ENCODE measurements around the gene ADD1. TPM values are rescaled to one million over a fixed set of nuclear protein-coding genes. Genes with fewer than 3 reads are reported as not detected.
A peak's percentile ranks its signal among the peaks of the same experiment; 100 is the strongest.

ADD1 gene
- total and polyA plus RNA-seq, 2 donors from 2014 or later: 232 to 313 TPM

DNA sequence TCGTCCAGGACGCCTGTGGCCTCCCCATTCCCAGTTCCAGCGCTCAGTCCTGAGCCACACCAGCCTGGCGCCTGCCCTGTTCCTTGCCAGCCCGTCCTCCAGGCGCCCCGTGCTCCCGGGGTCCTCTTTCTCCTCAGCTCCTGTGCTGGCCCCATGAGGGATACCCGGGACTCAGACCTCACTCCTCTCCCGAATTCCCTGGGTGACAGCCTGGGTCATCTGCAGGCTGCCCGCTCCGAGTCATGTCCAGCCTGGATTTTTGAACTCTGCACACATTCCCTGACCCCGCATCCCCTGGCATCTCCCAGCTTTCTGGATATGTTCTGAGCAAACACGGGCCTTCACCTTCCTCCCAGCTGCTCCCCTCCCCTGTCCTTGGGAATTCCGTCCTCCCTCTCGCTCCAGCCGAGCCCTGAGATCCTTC, 14.9 kb upstream of the ADD1 start:
- H3K27ac ChIP-seq (ENCODE audit: low read depth in 2 of 2, low read length in 2 of 2): no peak overlapping the region
- no peak for FAIRE-seq
- H3K4me1 ChIP-seq (ENCODE audit: control insufficient read depth in 2 of 3, insufficient read depth in 2 of 3, low read depth in 1 of 3, low read length in 3 of 3): no peaks in the 10 kb centered on the region
- H3K9me3 ChIP-seq (ENCODE audit: control insufficient read depth in 2 of 3, insufficient read depth in 1 of 3, low read length in 3 of 3): no peaks in the 10 kb centered on the region
- no peak overlapping the region for H3K4me3 ChIP-seq (ENCODE audit: low read length in 3 of 3)
- no peak for TF ChIP-seq CTCF (IDR thresholded peaks at IDR 0.05; ENCODE audit: borderline replicate concordance, extremely low read depth, insufficient read depth)
- peak in 2 of 5 donors; percentile 20 to 56 for DNase-seq
- H3K27me3 ChIP-seq (ENCODE audit: control insufficient read depth, insufficient read depth, low read length): no peaks in the 10 kb centered on the region
- intact Hi-C loops (cut with DNase I): no loop called here
- H3K36me3 ChIP-seq (ENCODE audit: control insufficient read depth in 2 of 3, insufficient read depth in 3 of 3, low read length in 3 of 3): peaks cover 7 to 36% (median 35%) of the 10 kb centered on the region in 3 donors
- no peak overlapping the region for H3K9ac ChIP-seq (ENCODE audit: low read length in 3 of 3)

- Histone ChIP-seq H3K4me3 (ENCODE audit: low read length in 3 of 3) (no peak overlapping the region), H3K9ac (ENCODE audit: low read length in 3 of 3) (no peak overlapping the region), H3K36me3 (ENCODE audit: control insufficient read depth in 2 of 3, insufficient read depth in 3 of 3, low read length in 3 of 3) (peaks cover 7 to 37% (median 32%) of the 10 kb centered on the region in 3 donors), H3K9me3 (ENCODE audit: control insufficient read depth in 2 of 3, insufficient read depth in 1 of 3, low read length in 3 of 3) (no peaks in the 10 kb centered on the region), H3K4me1 (ENCODE audit: control insufficient read depth in 2 of 3, insufficient read depth in 2 of 3, low read depth in 1 of 3, low read length in 3 of 3) (no peaks in the 10 kb centered on the region), H3K27ac (ENCODE audit: low read depth in 2 of 2, low read length in 2 of 2) (no peak overlapping the region), H3K27me3 (ENCODE audit: control insufficient read depth, insufficient read depth, low read length) (no peaks in the 10 kb centered on the region)
- DNase-seq (peak in 2 of 5 donors; percentile 16 to 74), FAIRE-seq (no peak)
- intact Hi-C loops (cut with DNase I): no loop called here
- no peak for TF ChIP-seq CTCF (IDR thresholded peaks at IDR 0.05; ENCODE audit: borderline replicate concordance, extremely low read depth, insufficient read depth)
Observed at GRCh38 chr4:2829321-2829932, 14.2 kb upstream of the ADD1 start.

DNA sequence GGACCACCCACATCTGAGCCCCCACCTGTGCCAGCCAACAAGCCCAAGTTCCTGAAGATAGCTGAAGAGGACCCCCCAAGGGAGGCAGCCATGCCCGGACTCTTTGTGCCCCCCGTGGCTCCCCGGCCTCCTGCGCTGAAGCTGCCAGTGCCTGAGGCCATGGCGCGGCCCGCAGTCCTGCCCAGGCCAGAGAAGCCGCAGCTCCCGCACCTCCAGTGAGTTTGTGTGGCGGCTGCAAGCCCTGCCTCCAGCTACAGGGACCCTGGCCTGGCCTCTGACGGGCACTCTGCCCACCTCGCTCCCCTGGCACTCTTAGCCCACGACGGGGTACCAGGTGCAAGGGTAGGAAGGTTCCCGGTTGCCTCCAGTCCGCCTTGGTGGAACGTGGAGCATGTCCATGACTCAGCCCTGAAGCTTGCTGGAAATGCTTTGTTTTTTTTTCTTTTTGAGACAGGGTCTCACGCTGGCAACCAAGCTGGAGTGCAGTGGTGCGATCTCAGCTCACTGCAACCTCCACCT, 13.7 kb upstream of the ADD1 start:
- no peaks in the 10 kb centered on the region for H3K4me1 ChIP-seq (ENCODE audit: control insufficient read depth in 2 of 3, insufficient read depth in 2 of 3, low read depth in 1 of 3, low read length in 3 of 3)
- FAIRE-seq: no peak
- H3K27ac ChIP-seq (ENCODE audit: low read depth in 2 of 2, low read length in 2 of 2): no peak overlapping the region
- H3K4me3 ChIP-seq (ENCODE audit: low read length in 3 of 3): no peak overlapping the region
- DNase-seq: peak in 2 of 5 donors; percentile 26 to 72
- intact Hi-C loops (cut with DNase I): no loop called here
- H3K36me3 ChIP-seq (ENCODE audit: control insufficient read depth in 2 of 3, insufficient read depth in 3 of 3, low read length in 3 of 3): peaks cover 7 to 41% (median 30%) of the 10 kb centered on the region in 3 donors
- H3K9me3 ChIP-seq (ENCODE audit: control insufficient read depth in 2 of 3, insufficient read depth in 1 of 3, low read length in 3 of 3): no peaks in the 10 kb centered on the region
- no peaks in the 10 kb centered on the region for H3K27me3 ChIP-seq (ENCODE audit: control insufficient read depth, insufficient read depth, low read length)
- no peak overlapping the region for H3K9ac ChIP-seq (ENCODE audit: low read length in 3 of 3)
- no peak for TF ChIP-seq CTCF (IDR thresholded peaks at IDR 0.05; ENCODE audit: borderline replicate concordance, extremely low read depth, insufficient read depth)
